ENCODE data around the gene CLTCL1. TPM values are rescaled to one million over a fixed set of nuclear protein-coding genes. Genes with fewer than 3 reads are reported as not detected.

CLTCL1 gene
- total and polyA plus RNA-seq, 9 of the 15 experiments (the other 6 are each of a cell fraction or from before 2014, with no cell fraction given), result 1.1 to 11.7 (median 5.0) TPM

DNA sequence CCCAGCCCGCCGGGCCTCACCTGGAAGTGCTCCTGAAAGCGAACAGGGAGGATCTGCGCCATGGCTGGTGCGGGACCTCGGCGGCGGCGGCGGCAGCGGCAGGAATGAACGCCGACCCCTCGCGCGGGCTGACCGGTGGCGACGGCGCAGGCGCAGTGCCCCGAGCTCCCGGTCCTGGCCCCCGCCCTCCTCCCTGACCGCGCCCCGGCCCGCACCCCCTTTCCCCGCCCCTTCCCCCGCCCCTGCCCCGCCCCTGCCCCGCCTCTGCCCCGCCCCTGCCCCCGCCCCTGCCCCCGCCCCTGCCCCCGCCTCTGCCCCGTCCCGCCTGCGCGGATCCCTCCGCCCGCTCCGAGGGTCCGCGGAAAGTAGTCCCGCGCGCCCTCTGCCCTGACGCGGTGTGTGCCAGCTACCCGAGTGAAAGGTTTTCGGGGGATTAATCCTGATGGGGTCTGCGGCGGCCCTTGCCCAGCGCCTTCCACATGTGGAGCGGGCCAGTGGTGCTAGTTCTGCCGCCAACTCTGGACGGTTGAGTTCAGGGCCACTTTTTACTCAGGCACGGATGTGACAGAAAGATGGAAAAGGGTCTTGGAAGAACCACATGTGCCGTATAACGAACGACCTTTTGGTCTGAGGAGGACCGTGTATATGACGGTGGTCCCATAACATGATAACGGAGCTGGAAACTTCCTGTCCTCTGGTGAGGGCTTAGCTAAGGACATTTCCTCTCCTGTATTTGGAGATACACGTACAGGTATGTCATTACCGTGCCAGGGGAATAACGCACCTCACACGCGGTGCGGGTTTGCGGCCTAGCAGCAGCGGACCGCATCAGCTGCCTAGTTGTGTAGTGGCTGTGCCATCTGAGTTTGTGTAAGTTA lies at the start of gene CLTCL1 (continued):
- TF ChIP-seq SIN3A (IDR thresholded peaks at IDR 0.05; ENCODE audit: borderline replicate concordance in 2 of 2, control insufficient read depth in 1 of 2, low read depth in 2 of 2, low read length in 2 of 2) (peak; percentile 76 to 87; a peak in 2 of 4 replicates), ZNF584 (CRISPR knock-in tag; IDR thresholded peaks at IDR 0.05; ENCODE audit: low read depth) (0 out of 2 replicates have a peak, but pooled peaks have one; percentile 65), PHF8 (IDR thresholded peaks at IDR 0.05; ENCODE audit: borderline replicate concordance, low read length) (peak; percentile 94), TCF3 (CRISPR knock-in tag; IDR thresholded peaks at IDR 0.05) (no peak), ELK1 (CRISPR knock-in tag; IDR thresholded peaks at IDR 0.05) (no peak), CBFA2T2 (conservative IDR thresholded peaks at IDR 0.05) (no peak), SAFB (IDR thresholded peaks at IDR 0.05; ENCODE audit: borderline replicate concordance, low read depth, low read length) (no peak), DIDO1 (tag; IDR thresholded peaks at IDR 0.05; ENCODE audit: low read depth) (peak; percentile 74), ARID3B (CRISPR knock-in tag; IDR thresholded peaks at IDR 0.05; ENCODE audit: borderline replicate concordance) (peak; percentile 90; the same call in 1 of the 2 replicates), RB1 (IDR thresholded peaks at IDR 0.05; ENCODE audit: low read depth) (peak; percentile 99), CBX5 (IDR thresholded peaks at IDR 0.05; ENCODE audit: borderline replicate concordance, low read depth) (no peak; the same call in 1 of the 2 replicates), ZNF785 (CRISPR knock-in tag; IDR thresholded peaks at IDR 0.05) (no peak), CBX1 (IDR thresholded peaks at IDR 0.05; ENCODE audit: low read depth) (no peak; the same call in 1 of the 2 replicates), HNRNPK (IDR thresholded peaks at IDR 0.05; ENCODE audit: low read depth, low read length, poor library complexity, severe bottlenecking) (peak; percentile 98), ZNF699 (CRISPR knock-in tag; IDR thresholded peaks at IDR 0.05; ENCODE audit: insufficient replicate concordance) (no peak), MYNN (IDR thresholded peaks at IDR 0.05) (peak; percentile 58; the same call in 1 of the 2 replicates), MYNN (CRISPR knock-in tag; IDR thresholded peaks at IDR 0.05) (no peak)
- TF ChIP-seq, protein P1, sequence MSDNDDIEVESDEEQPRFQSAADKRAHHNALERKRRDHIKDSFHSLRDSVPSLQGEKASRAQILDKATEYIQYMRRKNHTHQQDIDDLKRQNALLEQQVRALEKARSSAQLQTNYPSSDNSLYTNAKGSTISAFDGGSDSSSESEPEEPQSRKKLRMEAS (CRISPR knock-in tag; IDR thresholded peaks at IDR 0.05), result no peak
- TF ChIP-seq, protein P2, sequence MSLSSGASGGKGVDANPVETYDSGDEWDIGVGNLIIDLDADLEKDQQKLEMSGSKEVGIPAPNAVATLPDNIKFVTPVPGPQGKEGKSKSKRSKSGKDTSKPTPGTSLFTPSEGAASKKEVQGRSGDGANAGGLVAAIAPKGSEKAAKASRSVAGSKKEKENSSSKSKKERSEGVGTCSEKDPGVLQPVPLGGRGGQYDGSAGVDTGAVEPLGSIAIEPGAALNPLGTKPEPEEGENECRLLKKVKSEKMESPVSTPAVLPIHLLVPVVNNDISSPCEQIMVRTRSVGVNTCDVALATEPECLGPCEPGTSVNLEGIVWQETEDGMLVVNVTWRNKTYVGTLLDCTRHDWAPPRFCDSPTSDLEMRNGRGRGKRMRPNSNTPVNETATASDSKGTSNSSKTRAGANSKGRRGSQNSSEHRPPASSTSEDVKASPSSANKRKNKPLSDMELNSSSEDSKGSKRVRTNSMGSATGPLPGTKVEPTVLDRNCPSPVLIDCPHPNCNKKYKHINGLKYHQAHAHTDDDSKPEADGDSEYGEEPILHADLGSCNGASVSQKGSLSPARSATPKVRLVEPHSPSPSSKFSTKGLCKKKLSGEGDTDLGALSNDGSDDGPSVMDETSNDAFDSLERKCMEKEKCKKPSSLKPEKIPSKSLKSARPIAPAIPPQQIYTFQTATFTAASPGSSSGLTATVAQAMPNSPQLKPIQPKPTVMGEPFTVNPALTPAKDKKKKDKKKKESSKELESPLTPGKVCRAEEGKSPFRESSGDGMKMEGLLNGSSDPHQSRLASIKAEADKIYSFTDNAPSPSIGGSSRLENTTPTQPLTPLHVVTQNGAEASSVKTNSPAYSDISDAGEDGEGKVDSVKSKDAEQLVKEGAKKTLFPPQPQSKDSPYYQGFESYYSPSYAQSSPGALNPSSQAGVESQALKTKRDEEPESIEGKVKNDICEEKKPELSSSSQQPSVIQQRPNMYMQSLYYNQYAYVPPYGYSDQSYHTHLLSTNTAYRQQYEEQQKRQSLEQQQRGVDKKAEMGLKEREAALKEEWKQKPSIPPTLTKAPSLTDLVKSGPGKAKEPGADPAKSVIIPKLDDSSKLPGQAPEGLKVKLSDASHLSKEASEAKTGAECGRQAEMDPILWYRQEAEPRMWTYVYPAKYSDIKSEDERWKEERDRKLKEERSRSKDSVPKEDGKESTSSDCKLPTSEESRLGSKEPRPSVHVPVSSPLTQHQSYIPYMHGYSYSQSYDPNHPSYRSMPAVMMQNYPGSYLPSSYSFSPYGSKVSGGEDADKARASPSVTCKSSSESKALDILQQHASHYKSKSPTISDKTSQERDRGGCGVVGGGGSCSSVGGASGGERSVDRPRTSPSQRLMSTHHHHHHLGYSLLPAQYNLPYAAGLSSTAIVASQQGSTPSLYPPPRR (CRISPR knock-in tag; IDR thresholded peaks at IDR 0.05; ENCODE audit: borderline replicate concordance), result peak; percentile 98
